ENCODE measurements around the gene ATP9A.

The ATP9A gene

GRCh38 chr20:51702556-51702955, 65.6 kb downstream of the ATP9A start:
- no peak for TF ChIP-seq CTCF (IDR thresholded peaks at IDR 0.05; ENCODE audit: control insufficient read depth, extremely low read depth, insufficient read depth)
- no peak overlapping the region for H3K4me3 ChIP-seq (ENCODE audit: low read depth, low read length)
- DNase-seq (ENCODE audit: low read depth) = no peak

GRCh38 chr20:51700809-51701285, 67.3 kb downstream of the ATP9A start:
- TF ChIP-seq CTCF (IDR thresholded peaks at IDR 0.05; ENCODE audit: control insufficient read depth, extremely low read depth, insufficient read depth) = peak; percentile 62
- peak; percentile 28 for DNase-seq (ENCODE audit: low read depth)

DNA sequence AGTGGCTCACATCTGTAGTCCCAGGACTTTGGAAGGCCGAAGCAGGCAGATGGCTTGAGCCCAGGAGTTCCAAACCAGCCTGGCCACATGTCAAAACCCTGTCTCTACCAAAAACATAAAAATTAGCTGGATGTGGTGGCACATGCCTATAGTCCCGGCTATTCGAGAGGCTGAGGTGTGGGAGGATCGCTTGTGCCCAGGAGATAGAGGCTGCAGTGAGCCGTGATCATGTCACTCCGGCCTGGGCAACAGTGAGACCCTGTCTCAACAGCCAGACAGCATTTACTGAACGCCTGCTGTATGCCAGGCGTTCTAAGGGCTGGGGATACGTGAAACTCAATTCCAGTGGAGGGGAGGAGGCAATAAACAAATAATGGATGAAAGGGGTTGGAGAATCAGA, 69.9 kb downstream of the ATP9A start:
- no peak overlapping the region for H3K4me3 ChIP-seq (ENCODE audit: low read depth, low read length)
- no peak for TF ChIP-seq CTCF (IDR thresholded peaks at IDR 0.05; ENCODE audit: control insufficient read depth, extremely low read depth, insufficient read depth)
- DNase-seq (ENCODE audit: low read depth) = no peak

More at GRCh38 chr20:51700809-51701285, 67.3 kb downstream of the ATP9A start:
- no peak overlapping the region for H3K4me3 ChIP-seq (ENCODE audit: low read depth, low read length)

DNA sequence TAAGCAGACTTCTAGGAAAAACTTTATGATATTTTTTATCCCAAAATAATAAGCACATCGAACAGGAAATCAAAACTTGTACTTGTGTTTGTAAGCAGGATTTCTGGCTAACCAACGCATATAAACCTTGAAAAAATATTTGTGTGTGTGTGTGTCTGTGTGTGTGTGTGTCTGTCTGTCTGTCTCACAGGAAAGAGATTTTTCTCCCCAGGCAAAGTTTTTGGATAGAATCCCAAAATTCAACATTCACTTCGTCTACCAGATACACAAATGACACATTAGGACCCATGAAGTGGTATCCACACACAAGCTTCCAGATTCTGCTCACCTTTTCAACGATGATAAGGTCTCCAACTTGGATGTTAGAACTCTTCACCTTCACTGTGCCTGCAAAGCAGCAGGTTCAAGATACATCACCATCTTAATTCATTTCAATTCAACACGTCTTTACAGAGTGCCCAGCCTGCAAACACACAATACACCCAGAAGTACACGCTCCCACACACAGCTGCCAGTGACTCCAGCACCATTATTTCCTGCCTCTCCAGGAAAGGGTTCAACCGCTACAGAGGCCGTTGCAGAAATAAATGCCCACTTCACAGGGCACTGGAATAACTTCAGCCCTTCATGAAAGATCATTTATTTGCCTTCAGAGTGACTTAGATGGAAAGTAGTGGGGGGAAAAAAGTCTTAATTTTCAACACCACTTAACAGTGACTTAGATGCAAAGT, 70.9 kb downstream of the ATP9A start:
- TF ChIP-seq CTCF (IDR thresholded peaks at IDR 0.05; ENCODE audit: control insufficient read depth, extremely low read depth, insufficient read depth) = no peak
- no peak overlapping the region for H3K4me3 ChIP-seq (ENCODE audit: low read depth, low read length)
- DNase-seq (ENCODE audit: low read depth) = no peak

GRCh38 chr20:51696304-51697071, 71.7 kb downstream of the ATP9A start:
- TF ChIP-seq CTCF (IDR thresholded peaks at IDR 0.05; ENCODE audit: control insufficient read depth, extremely low read depth, insufficient read depth) = no peak
- no peak overlapping the region for H3K4me3 ChIP-seq (ENCODE audit: low read depth, low read length)
- DNase-seq (ENCODE audit: low read depth) = no peak

GRCh38 chr20:51695574-51696303, 72.5 kb downstream of the ATP9A start:
- no peak overlapping the region for H3K4me3 ChIP-seq (ENCODE audit: low read depth, low read length)
- TF ChIP-seq CTCF (IDR thresholded peaks at IDR 0.05; ENCODE audit: control insufficient read depth, extremely low read depth, insufficient read depth) = no peak
- DNase-seq (ENCODE audit: low read depth) = no peak

All from LNCaP clone FGC (cell line).